HG02798 (cell line): ENCODE data around the gene DHX8.
"Not testable (repeated sequence)": the region's sequence is repeated elsewhere in the genome, so short reads cannot be mapped to it uniquely, and the experiment has no call there.

Source experiments
- ATAC-seq: cut with Tn5 transposase; IDR thresholded peaks from one replicate; pipeline ENCODE4 v1.9.1; 2021; ENCODE audit warnings: mild to moderate bottlenecking; ENCODE audit not compliant: unreplicated experiment, poor library complexity

The DHX8 gene

DNA sequence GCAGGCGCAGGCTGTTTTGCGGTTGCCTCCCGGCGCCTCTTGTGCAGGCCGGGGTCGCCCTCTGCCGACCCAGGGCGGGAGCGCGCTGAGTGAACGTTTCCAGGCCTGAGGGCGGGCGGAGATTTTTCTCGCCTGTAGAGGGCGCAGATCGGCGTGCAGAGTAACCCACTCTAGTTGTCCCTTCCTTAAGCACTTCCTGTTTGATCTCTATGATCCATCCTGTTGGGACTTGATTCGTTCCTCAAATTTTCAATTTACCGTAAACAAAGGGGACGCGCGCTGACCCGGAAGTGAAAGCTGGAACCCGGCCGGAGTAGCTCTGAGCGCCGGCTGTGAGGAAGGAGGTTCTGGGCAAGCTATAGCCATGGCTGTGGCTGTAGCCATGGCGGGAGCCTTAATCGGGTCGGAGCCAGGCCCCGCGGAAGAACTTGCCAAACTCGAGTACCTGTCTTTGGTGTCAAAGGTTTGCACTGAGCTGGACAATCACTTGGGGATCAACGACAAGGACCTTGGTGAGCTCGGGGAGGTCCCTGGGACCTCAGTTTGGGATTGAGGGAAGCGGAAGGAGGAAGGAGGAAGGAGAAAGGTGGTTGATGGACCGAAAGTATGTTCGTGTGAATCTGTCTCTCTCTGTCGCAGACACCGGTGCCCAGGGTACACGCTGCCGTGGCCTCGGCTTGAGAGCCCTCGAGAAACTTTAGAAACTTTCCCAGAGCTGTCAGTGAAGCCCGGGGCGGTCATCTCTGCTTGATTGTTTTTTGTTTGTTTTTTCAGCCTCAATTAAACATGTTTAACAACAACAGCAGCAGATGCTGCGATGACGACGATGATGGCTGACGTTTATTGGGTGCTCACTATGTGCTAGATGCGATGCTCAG lies at the start of gene DHX8:
DHX8 (plus strand) TSS at position 302 of the 878 bp plus-strand sequence; CDS start at position 365, 63 bp downstream.
- peak; percentile 98 for ATAC-seq

GRCh38 chr17:43434902-43435319 lies 48.9 kb upstream of the DHX8 start:
- no peak for ATAC-seq

- no peak for ATAC-seq
These were observed 46.0 kb upstream of the DHX8 start for GRCh38 chr17:43437756-43438155.

- no peak for ATAC-seq
These were observed 45.1 kb upstream of the DHX8 start for GRCh38 chr17:43438626-43439025.

- ATAC-seq: no peak
These were observed 44.7 kb upstream of the DHX8 start for GRCh38 chr17:43439041-43439440.

DNA sequence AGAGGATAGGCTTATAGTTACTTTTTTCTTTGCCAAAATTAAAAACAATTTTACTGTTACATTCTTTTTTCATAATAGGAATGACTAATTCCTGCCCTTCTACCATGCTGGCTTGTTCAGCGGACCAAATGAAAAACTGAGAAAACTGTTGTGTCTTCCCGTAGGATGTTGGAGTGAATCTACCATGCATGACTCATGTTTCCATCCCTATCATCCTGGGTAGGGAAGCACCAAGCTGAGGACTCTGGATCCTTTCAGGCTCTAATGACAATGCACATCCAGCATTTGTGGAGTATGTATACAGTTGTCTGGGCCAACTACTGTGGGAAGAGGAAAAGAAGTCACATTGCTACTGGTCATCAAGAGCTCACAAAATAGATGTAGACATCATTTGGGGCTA lies 41.1 kb upstream of the DHX8 start:
- ATAC-seq: no peak

GRCh38 chr17:43443381-43443780 lies 40.4 kb upstream of the DHX8 start:
- no peak for ATAC-seq

DNA sequence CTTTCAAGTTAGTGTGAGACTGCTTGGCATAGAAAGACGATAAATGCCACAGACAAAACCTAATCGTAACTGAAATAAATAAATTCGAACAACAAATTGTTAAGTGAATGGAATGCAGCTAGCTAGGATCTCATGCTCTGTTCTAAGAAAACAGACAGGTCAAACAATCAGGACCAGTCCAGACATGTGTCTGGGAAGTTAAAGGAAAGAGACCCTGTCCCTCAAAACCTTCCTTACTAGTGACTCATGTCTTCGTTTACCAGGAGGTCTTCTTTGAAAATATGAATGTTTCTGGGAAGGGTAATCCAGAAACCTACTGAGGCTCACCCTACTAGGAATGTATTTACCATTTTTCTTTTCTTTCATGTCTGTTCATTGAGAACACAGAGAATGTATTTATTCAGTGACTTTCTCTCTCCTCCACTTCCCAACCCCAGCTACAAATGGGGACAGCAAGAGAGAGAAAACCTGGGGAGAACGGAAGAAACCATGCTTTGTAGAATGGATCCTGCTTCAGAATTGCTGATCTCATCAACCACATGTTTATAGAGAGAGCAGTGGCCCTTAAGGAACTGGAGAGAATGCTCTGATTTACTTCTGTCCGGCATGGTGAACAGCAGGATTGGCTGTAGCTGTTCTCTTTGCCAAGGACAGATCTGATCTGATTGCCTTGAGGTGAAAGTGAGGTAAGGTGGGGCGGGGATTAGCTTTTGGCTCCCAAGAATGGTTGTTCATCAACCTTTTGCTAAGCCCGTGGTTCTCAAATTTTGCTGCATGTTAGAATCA lies 39.4 kb upstream of the DHX8 start:
- ATAC-seq: no peak

- no peak for ATAC-seq
These were observed 38.7 kb upstream of the DHX8 start for GRCh38 chr17:43445009-43445589.

DNA sequence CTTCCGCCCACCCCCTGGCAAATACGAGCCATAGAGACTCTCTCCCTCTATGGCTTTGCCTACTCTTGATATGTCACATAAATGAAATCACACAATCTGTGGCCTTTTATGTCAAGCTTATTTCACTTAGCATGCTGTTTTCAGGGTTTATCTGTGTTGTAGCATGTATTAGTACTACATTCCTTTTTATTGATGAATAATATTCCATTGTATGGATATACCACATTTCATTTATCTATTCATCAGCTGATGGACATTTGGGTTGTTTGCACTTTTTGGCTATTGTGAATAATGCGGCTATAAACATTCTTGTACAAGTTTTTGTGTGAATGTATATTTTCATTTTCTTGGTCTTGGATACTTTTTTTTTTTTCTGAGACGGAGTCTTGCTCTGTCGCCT lies 37.0 kb upstream of the DHX8 start:
- no peak for ATAC-seq

GRCh38 chr17:43448720-43449469 lies 34.9 kb upstream of the DHX8 start:
- ATAC-seq: no peak

DNA sequence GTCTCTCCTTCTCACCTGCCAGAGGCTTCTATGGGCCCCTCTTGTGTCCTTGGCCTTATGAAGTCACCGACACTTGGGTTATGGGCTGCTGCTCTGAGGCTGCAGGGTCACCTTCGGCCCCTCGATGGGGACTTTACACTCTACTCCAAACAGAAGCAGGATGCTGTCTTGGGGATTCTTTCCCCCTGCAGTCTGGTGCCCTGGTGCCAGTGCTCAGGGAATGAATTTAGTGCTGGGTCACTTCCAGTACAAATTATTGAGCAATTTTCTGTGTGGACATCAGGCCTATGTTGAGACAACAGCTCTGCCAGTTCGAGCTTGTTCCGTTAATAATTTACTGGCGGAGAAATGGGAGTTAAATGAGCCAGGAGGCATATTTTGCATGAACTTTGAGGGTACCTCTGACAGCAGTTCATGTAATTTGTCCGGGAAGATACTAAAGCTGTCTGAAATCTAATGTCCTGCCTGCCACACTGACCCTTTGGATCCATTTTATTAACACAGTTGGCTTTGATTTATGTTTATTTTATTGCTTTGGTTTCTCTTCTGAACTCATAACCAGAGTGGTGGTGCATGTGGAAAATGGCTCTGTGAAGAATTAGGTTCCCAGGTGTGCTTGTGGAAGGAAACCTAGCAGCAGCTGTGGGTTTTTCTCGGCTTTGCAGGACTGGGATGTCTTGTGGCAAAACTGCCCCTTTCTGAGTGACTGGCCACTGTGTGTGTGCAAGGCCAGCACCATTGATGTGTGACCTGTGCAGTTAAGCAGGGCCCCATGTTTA lies 34.1 kb upstream of the DHX8 start:
- ATAC-seq: no peak

DNA sequence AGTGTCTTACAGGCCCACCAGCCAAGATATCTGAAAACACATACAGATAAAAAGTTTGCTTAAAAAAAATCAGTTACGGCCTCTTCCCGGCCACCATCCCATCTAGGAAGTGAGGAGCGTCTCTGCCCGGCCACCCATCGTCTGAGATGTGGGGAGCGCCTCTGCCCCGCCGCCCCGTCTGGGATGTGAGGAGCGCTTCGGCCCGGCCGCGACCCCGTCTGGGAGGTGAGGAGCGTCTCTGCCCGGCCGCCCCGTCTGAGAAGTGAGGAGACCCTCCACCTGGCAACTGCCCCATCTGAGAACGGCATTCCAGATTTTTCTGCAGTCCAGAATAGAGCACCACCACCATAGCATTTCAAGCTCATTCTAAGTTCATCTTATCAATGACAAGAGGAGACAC lies 33.0 kb upstream of the DHX8 start:
- ATAC-seq: not testable (repeated sequence)

DNA sequence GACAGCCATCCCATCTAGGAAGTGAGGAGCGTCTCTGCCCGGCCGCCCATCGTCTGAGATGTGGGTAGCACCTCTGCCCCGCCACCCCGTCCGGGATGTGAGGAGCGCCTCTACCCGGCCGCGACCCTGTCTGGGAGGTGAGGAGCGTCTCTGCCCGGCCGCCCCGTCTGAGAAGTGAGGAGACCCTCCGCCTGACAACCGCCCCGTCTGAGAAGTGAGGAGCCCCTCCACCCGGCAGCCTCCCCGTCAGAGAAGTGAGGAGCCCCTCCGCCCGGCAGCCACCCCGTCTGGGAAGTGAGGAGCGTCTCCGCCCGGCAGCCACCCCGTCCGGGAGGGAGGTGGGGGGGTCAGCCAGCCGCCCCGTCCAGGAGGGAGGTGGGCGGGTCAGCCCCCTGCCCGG lies 32.0 kb upstream of the DHX8 start:
- ATAC-seq: not testable (repeated sequence)

- ATAC-seq: no peak
These were observed 30.4 kb upstream of the DHX8 start for GRCh38 chr17:43453331-43453812.

DNA sequence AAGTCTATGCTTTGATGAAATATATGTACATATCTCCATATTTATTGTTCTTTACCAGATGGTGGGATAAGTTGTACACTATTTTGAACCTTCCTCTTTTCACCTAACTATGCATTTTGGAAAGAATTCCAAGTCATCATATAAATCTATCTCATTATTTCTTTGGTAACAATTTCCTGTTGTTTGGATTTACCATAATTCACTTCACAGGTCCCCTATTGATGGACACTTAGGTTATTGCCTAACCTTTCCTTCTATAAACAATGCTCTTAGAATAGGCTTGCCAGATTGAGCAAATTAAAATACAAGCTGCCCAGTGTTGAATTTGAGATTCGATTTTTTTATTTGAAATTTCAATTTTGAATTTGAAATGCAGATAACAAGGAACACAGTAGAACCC lies 28.9 kb upstream of the DHX8 start:
- no peak for ATAC-seq

DNA sequence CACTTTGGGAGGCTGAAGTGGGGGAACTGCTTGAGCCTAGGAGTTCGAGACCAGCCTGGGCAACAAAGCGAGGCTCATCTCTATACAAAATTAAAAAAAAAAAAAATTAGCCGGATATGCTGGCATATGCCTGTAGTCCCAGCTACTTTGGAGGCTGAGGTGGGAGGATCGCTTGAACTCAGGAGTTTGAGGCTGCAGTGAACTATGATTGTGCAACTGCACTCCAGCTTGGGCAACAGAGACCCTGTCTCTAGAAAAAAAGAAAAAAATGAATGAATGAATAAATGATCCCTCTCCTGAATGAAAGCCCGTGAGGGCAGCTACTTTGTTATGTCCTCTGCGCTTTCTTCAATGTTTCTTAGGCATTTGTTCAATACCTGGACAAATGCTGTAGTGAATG lies 27.7 kb upstream of the DHX8 start:
- ATAC-seq: no peak

DNA sequence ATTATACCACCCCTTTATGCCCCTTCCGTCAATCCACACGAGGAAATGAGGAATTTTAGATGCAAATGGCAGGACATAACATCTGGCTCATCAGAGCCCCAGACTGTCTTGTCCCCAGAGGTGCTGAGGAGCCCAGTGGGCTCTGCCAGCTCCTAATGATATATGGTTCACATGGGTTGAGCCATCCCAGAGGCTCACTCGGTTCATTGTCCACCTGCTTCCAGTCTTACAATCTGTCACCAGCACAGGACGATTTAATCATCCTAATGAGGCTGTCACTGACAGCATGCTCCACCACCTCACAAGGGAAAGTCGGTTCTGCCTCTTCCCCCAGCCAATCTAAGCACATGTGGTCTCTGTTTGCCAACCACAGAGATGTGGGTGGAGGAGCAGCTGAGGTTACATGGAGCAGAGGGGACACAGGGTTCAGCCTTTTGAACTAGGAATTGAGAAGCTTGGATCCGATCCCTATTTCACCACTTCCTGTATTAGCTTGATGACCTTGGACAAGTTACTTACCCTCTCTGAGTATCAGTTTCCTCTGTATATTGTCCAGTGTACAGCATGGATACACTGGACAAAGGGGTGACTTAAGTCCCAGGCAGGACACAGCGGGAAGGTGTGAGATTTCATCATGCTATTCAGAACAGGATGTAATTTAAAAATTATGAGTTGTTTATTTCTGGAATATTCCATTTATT lies 27.0 kb upstream of the DHX8 start:
- no peak for ATAC-seq

GRCh38 chr17:43457362-43457692 lies 26.4 kb upstream of the DHX8 start:
- no peak for ATAC-seq
